K562 (cell line): ENCODE measurements around the gene PHF21B. TPM values are rescaled to one million over a fixed set of nuclear protein-coding genes. Genes with fewer than 3 reads are reported as not detected.

ENCODE experiments used
- ATAC-seq: fragments of 200-7000 bp; cut with Tn5 transposase; 3 replicates; pipeline ENCODE4 v1.9.1; 2020; ENCODE audit warnings: moderate library complexity
- BruUV-seq: library from RNA; stranded (reverse); fragments of 400-500 nt; replicated peaks from 2 replicates; lab custom pipeline; 2021; lab: Mats Ljungman, UMichigan
- CTCF ChIA-PET: fragments of 300-600 bp; formaldehyde crosslinking; extraction: SDS; loops from one replicate; lab custom pipeline; 2021; ENCODE audit warnings: low intra/inter-chr PET ratio; lab: Yijun Ruan, JAX
- POLR2A ChIA-PET: fragments of 300-600, 350-650 bp; sonication (Branson Sonifier 250); formaldehyde crosslinking; extraction: SDS; loops from one replicate; lab custom pipeline; 2021; ENCODE audit warnings: antibody characterized with exemption, inconsistent platforms; lab: Yijun Ruan, JAX
- DNase-seq, 4 experiments: peaks; one replicate each; pipeline versions ENCODE4 v3.0.0 to v3.0.0-alpha.2; 2011 to 2018; ENCODE audit warnings: low spot score in 3 of 4, mixed read lengths in 3 of 4; ENCODE audit errors: extremely low read depth in 1 of 4
- FAIRE-seq: peaks from 2 replicates; lab custom pipeline; 2011; peaks lifted over from hg19 to GRCh38; lab: Jason Lieb, UNC
- H2AFZ ChIP-seq: 2 replicates; pipeline ENCODE4 v1.6.0; 2011; ENCODE audit warnings: low read depth, low read length, control low read depth, inconsistent platforms
- H3K27ac ChIP-seq: fragments of 200-600 bp; 3 replicates; pipeline ENCODE4 v1.8.0; 2011; ENCODE audit warnings: low read depth, mild to moderate bottlenecking, control low read depth, inconsistent platforms, low read length, moderate library complexity, mixed read lengths; ENCODE audit errors: extremely low read depth
- H3K27me3 ChIP-seq, 2 experiments: fragments of 300-600 bp in 1 of 2; 2 replicates in 1 of 2; 3 replicates in 1 of 2; pipeline versions ENCODE4 v1.6.0 to v1.8.0; 2011; ENCODE audit warnings: inconsistent platforms in 2 of 2, low read length in 2 of 2, mild to moderate bottlenecking in 1 of 2, mixed read lengths in 1 of 2, moderate library complexity in 1 of 2; ENCODE audit not compliant: control insufficient read depth in 2 of 2, insufficient read depth in 2 of 2
- H3K36me3 ChIP-seq: fragments of 300-600 bp; 3 replicates; pipeline ENCODE4 v1.8.0; 2011; ENCODE audit warnings: mild to moderate bottlenecking, low read length, inconsistent platforms; ENCODE audit not compliant: control insufficient read depth, insufficient read depth
- H3K4me1 ChIP-seq, 2 experiments: fragments of 200-600 bp in 1 of 2; replicated peaks in 1 of 2; 2 replicates in 1 of 2; 3 replicates in 1 of 2; pipeline versions ENCODE4 v1.5.1 to v1.8.0; 2011; ENCODE audit warnings: inconsistent platforms in 2 of 2, low read length in 2 of 2, mild to moderate bottlenecking in 1 of 2, mixed read lengths in 1 of 2, moderate library complexity in 1 of 2; ENCODE audit not compliant: control insufficient read depth in 2 of 2, insufficient read depth in 2 of 2
- H3K4me2 ChIP-seq: 2 replicates; pipeline ENCODE4 v1.6.1; 2011; ENCODE audit warnings: low read length, control low read depth, inconsistent platforms, mixed read lengths; ENCODE audit not compliant: insufficient read depth
- H3K4me3 ChIP-seq: fragments of 200-600 bp; sonication (generic), shearing (Covaris generic); 2 replicates; pipeline ENCODE4 v1.5.1; 2016; ENCODE audit warnings: control low read depth, inconsistent platforms
- H3K79me2 ChIP-seq: fragments of 200-600 bp; 3 replicates; pipeline ENCODE4 v1.8.0; 2011; ENCODE audit warnings: low read length, inconsistent platforms; ENCODE audit not compliant: control insufficient read depth, insufficient read depth
- H3K9ac ChIP-seq, 2 experiments: 2 replicates each; pipeline versions ENCODE4 v1.6.0 to v1.6.1; 2011; ENCODE audit warnings: low read depth in 2 of 2, low read length in 2 of 2, control low read depth in 1 of 2, inconsistent platforms in 1 of 2, mild to moderate bottlenecking in 1 of 2, mixed read lengths in 1 of 2; ENCODE audit not compliant: insufficient read depth in 1 of 2
- H3K9me1 ChIP-seq: one replicate; pipeline ENCODE4 v1.6.0; 2011; ENCODE audit warnings: inconsistent platforms, mild to moderate bottlenecking, low read length, moderate library complexity; ENCODE audit not compliant: control insufficient read depth, insufficient read depth
- H3K9me3 ChIP-seq: replicated peaks from 2 replicates; pipeline ENCODE4 v1.5.1; 2011; ENCODE audit warnings: low read depth, low read length, inconsistent platforms; ENCODE audit not compliant: control insufficient read depth, insufficient read depth
- H4K20me1 ChIP-seq: replicated peaks from 2 replicates; pipeline ENCODE4 v1.6.1; 2011; ENCODE audit warnings: low read length, inconsistent platforms, mixed read lengths; ENCODE audit not compliant: control insufficient read depth, insufficient read depth
- EGR1 ChIP-seq: fragments of 450-650 bp; conservative IDR thresholded peaks from 2 replicates; pipeline ENCODE4 v1.6.1; 2017; ENCODE audit warnings: mild to moderate bottlenecking
- RFX1 ChIP-seq: fragments of 450-650 bp; IDR thresholded peaks from 2 replicates; pipeline ENCODE4 v1.6.1; 2016; ENCODE audit warnings: mild to moderate bottlenecking, moderate library complexity
- ZNF124 ChIP-seq: sonication (generic); formaldehyde crosslinking; IDR thresholded peaks from 2 replicates; pipeline ENCODE4 v1.8.1; 2022; ENCODE audit warnings: missing genetic modification reagents
- ZNF175 ChIP-seq: fragments of 200-800 bp; sonication (Bioruptor generic); IDR thresholded peaks from 2 replicates; pipeline ENCODE4 v1.6.1; 2016; ENCODE audit warnings: low read depth, mild to moderate bottlenecking, missing genetic modification characterization, missing compliant biosample characterization
- WGBS: fragments of 100-300 bp; shearing (Covaris generic); methylation state at CpG from one replicate; pipeline ENCODE4 v1.1.6; 2016; ENCODE audit warnings: low coverage, mixed read lengths; ENCODE audit not compliant: insufficient coverage; ENCODE audit errors: missing lambda C conversion rate; 5-methylcytosine and 5-hydroxymethylcytosine counted together
- in situ Hi-C: fragments of 300-500 bp; cut with MboI; formaldehyde crosslinking; loops from 4 replicates; pipeline ENCODE4 v1.15.0; 2018; ENCODE audit warnings: inconsistent platforms, mixed read lengths
- intact Hi-C: fragments of 100-400 bp; cut with micrococcal nuclease; formaldehyde crosslinking; loops from 2 replicates; pipeline ENCODE4 v1.14.2; 2022
- polyA plus RNA-seq, 8 experiments: library from polyadenylated mRNA; depleted of rRNA in 4 of 8; stranded (reverse) in 5 of 8; unstranded in 3 of 8; fragments of >200 nt; fragmentation: Nextera tagmentation in 2 of 8; fragmentation: Illumina TruSeq in 1 of 8; extraction: Ambion mirVana in 2 of 8; extraction: Trizol in 1 of 8; gene quantifications; 2 replicates each; pipeline versions ENCODE4 v1.2.1 to v1.2.3, GENCODE V29; 2011 to 2014; ENCODE audit warnings: inconsistent platforms in 1 of 8, missing spikeins in 1 of 8
- total RNA-seq, 7 experiments: library from RNA; depleted of rRNA in 6 of 7; stranded (reverse); fragments of >200 nt in 6 of 7; fragmentation: Illumina TruSeq in 2 of 7; extraction: Trizol in 2 of 7; gene quantifications; 2 replicates each; pipeline versions ENCODE4 v1.2.1 to v1.2.3, GENCODE V29; 2011 to 2021; ENCODE audit warnings: low replicate concordance in 1 of 7
- TF ChIP-seq, protein P1 (sequence below), 2 experiments: IDR thresholded peaks; 2 replicates each; pipeline ENCODE4 v1.6.1; 2011; ENCODE audit warnings: borderline replicate concordance in 1 of 2, control low read depth in 1 of 2, low read depth in 1 of 2, low read length in 1 of 2, mild to moderate bottlenecking in 1 of 2, mixed read lengths in 1 of 2, moderate library complexity in 1 of 2; ENCODE audit not compliant: insufficient read depth in 1 of 2, insufficient read length in 1 of 2, poor library complexity in 1 of 2, severe bottlenecking in 1 of 2; ENCODE audit errors: extremely low read depth in 1 of 2
- TF ChIP-seq, protein P2 (sequence below): fragments of 450-650 bp; IDR thresholded peaks from 2 replicates; pipeline ENCODE4 v1.6.1; 2016; ENCODE audit warnings: low read depth
- TF ChIP-seq, protein P3 (sequence below): fragments of 250-450 bp; sonication (Bioruptor Pico); IDR thresholded peaks from 2 replicates; pipeline ENCODE4 v1.9.0; 2021; ENCODE audit warnings: mild to moderate bottlenecking

The PHF21B gene
- total and polyA plus RNA-seq, 9 of the 15 experiments (the other 6 are each of a cell fraction or from before 2014, with no cell fraction given) = 0.04 TPM; not detected in 8

DNA sequence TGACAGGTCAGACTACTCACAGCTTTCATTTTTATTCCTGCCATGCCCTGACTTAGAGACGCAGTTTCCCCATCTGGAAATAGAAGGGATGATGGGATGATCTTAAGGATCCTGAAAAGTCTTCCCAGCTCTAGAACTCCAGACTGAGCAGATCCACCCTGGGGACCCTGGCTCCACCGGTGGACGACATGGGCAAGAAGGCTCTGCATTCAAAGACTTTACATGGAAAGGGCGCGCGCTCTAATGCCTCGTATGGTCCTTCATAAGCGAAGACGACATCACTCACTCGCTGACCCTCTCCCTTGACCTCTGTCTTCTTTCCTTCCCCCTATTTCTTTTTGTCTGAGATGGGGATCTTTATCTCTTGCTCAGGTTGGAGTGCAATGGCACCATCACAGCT is 24.4 kb upstream of the PHF21B start (continued):
- TF ChIP-seq, protein P1, sequence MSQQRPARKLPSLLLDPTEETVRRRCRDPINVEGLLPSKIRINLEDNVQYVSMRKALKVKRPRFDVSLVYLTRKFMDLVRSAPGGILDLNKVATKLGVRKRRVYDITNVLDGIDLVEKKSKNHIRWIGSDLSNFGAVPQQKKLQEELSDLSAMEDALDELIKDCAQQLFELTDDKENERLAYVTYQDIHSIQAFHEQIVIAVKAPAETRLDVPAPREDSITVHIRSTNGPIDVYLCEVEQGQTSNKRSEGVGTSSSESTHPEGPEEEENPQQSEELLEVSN (IDR thresholded peaks at IDR 0.05; ENCODE audit: borderline replicate concordance in 1 of 2, extremely low read depth in 1 of 2, insufficient read depth in 1 of 2, insufficient read length in 1 of 2, low read depth in 1 of 2, low read length in 1 of 2, poor library complexity in 1 of 2, severe bottlenecking in 1 of 2) = no peak

DNA sequence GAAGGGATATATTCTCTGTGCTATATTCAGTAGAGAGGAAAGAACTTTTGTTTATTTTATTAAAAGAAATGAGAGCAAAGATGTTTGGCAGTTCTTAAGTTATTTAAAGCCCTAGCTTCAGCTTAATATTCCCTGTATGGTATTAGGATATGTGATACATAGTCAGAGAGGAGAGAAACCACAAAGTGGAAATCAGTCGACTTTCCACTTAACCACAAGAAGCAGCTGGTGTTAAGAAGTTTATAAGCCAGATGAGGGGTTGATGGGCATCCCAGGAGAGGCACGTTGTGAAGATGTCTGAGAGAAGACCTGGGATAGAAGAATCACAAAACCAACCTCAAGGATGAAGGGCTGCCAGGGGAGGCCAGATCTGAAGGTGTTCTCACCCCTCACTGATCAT is 23.3 kb upstream of the PHF21B start:
- ATAC-seq (no peak), FAIRE-seq (no peak), DNase-seq (no peak)
- H3K9me1 ChIP-seq = no peaks in the 10 kb centered on the region
- H3K27me3 ChIP-seq = no peaks in the 10 kb centered on the region; a peak in 1 of 5 replicates
- no peak overlapping the region for H2AFZ ChIP-seq
- intact Hi-C loops (no loop called here), in situ Hi-C loops (no loop called here)
- no peaks in the 10 kb centered on the region for H3K4me1 ChIP-seq
- 0% methylated on average over 2 of the region's 2 CpGs for WGBS
- ChIA-PET POLR2A (no interaction called here), CTCF (no interaction called here)
- H3K9me3 ChIP-seq = no peaks in the 10 kb centered on the region
- H4K20me1 ChIP-seq = no peaks in the 10 kb centered on the region
- TF ChIP-seq, protein P2, sequence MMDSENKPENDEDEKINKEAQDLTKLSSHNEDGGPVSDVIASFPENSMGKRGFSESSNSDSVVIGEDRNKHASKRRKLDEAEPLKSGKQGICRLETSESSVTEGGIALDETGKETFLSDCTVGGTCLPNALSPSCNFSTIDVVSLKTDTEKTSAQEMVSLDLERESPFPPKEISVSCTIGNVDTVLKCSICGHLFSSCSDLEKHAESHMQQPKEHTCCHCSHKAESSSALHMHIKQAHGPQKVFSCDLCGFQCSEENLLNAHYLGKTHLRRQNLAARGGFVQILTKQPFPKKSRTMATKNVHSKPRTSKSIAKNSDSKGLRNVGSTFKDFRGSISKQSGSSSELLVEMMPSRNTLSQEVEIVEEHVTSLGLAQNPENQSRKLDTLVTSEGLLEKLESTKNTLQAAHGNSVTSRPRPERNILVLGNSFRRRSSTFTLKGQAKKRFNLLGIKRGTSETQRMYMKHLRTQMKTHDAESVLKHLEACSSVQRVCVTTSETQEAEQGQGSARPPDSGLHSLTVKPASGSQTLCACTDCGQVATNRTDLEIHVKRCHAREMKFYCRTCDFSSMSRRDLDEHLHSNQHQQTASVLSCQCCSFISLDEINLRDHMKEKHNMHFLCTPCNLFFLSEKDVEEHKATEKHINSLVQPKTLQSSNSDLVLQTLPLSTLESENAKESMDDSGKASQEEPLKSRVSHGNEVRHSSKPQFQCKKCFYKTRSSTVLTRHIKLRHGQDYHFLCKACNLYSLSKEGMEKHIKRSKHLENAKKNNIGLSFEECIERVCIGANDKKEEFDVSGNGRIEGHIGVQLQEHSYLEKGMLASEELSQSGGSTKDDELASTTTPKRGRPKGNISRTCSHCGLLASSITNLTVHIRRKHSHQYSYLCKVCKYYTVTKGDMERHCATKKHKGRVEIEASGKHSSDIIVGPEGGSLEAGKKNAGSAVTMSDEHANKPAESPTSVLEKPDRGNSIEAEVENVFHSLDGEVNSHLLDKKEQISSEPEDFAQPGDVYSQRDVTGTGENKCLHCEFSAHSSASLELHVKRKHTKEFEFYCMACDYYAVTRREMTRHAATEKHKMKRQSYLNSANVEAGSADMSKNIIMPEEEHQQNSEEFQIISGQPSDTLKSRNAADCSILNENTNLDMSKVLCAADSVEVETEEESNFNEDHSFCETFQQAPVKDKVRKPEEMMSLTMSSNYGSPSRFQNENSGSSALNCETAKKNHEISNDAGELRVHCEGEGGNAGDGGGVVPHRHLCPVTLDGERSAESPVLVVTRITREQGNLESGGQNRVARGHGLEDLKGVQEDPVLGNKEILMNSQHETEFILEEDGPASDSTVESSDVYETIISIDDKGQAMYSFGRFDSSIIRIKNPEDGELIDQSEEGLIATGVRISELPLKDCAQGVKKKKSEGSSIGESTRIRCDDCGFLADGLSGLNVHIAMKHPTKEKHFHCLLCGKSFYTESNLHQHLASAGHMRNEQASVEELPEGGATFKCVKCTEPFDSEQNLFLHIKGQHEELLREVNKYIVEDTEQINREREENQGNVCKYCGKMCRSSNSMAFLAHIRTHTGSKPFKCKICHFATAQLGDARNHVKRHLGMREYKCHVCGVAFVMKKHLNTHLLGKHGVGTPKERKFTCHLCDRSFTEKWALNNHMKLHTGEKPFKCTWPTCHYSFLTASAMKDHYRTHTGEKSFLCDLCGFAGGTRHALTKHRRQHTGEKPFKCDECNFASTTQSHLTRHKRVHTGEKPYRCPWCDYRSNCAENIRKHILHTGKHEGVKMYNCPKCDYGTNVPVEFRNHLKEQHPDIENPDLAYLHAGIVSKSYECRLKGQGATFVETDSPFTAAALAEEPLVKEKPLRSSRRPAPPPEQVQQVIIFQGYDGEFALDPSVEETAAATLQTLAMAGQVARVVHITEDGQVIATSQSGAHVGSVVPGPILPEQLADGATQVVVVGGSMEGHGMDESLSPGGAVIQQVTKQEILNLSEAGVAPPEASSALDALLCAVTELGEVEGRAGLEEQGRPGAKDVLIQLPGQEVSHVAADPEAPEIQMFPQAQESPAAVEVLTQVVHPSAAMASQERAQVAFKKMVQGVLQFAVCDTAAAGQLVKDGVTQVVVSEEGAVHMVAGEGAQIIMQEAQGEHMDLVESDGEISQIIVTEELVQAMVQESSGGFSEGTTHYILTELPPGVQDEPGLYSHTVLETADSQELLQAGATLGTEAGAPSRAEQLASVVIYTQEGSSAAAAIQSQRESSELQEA = no peak
- TF ChIP-seq ZNF124 (CRISPR knock-in tag) (no peak), ZNF175 (no peak), RFX1 (no peak), EGR1 (no peak)
- TF ChIP-seq, protein P3, sequence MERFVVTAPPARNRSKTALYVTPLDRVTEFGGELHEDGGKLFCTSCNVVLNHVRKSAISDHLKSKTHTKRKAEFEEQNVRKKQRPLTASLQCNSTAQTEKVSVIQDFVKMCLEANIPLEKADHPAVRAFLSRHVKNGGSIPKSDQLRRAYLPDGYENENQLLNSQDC (CRISPR knock-in tag) = no peak
- H3K4me2 ChIP-seq = no peak overlapping the region
- H3K27ac ChIP-seq = no peak overlapping the region
- H3K36me3 ChIP-seq = no peaks in the 10 kb centered on the region
- BruUV-seq = no TSS peak
- H3K79me2 ChIP-seq = no peaks in the 10 kb centered on the region
- no peak overlapping the region for H3K4me3 ChIP-seq
- no peak overlapping the region for H3K9ac ChIP-seq
